T-cell (primary cell): ENCODE measurements around the gene KIF26A. TPM values are rescaled to one million over a fixed set of nuclear protein-coding genes. Genes with fewer than 3 reads are reported as not detected.

Experiments
- ATAC-seq, 4 experiments: fragments of 200-7000 bp in 3 of 4; fragments of 150-1000 bp in 1 of 4; cut with Tn5 transposase; replicated peaks in 1 of 4; 1 replicate in 3 of 4; 2 replicates in 1 of 4; pipeline ENCODE4 v1.10.0; 2021; ENCODE audit warnings: moderate library complexity in 3 of 4, mild to moderate bottlenecking in 2 of 4, moderate number of reproducible peaks in 1 of 4
- CTCF ChIA-PET, 2 donors: fragments of 300-600 bp; sonication (Branson Sonifier 250); formaldehyde crosslinking; loops; one replicate each; lab custom pipeline; 2022; ENCODE audit warnings: antibody characterized with exemption in 2 of 2; lab: Charles Lee
- POLR2A ChIA-PET, 2 donors: fragments of 300-600 bp; sonication (Branson Sonifier 250); formaldehyde crosslinking; loops; one replicate each; lab custom pipeline; 2022; ENCODE audit warnings: antibody characterized with exemption in 2 of 2; lab: Charles Lee
- DNase-seq, 35 experiments: peaks; one replicate each; pipeline versions ENCODE4 v3.0.0 to v3.0.0-alpha.2; 2013 to 2023
- H3K27ac ChIP-seq: one replicate; pipeline ENCODE4 v1.5.1; 2013; ENCODE audit warnings: low read length
- H3K27me3 ChIP-seq, 2 experiments: replicated peaks in 1 of 2; 1 replicate in 1 of 2; 2 replicates in 1 of 2; pipeline versions ENCODE4 v1.6.1 to v1.7.0; 2013; ENCODE audit warnings: low read length in 1 of 2, mixed read lengths in 1 of 2; ENCODE audit not compliant: control insufficient read depth in 2 of 2, insufficient read depth in 2 of 2; ENCODE audit errors: extremely low read depth in 1 of 2
- H3K36me3 ChIP-seq, 2 donors: 1 replicate in 1 of 2; 2 replicates in 1 of 2; pipeline versions ENCODE4 v1.6.1 to v1.7.0; 2013; ENCODE audit warnings: low read length in 1 of 2; ENCODE audit not compliant: control insufficient read depth in 2 of 2, insufficient read depth in 1 of 2; ENCODE audit errors: extremely low read depth in 1 of 2
- H3K4me1 ChIP-seq, 2 experiments: 1 replicate in 1 of 2; 2 replicates in 1 of 2; pipeline versions ENCODE4 v1.6.1 to v1.7.0; 2013; ENCODE audit warnings: low read length in 2 of 2, mixed read lengths in 1 of 2; ENCODE audit not compliant: insufficient read depth in 2 of 2, control insufficient read depth in 1 of 2; ENCODE audit errors: extremely low read depth in 1 of 2
- H3K4me3 ChIP-seq, 2 donors: 1 replicate in 1 of 2; 2 replicates in 1 of 2; pipeline versions ENCODE4 v1.5.1 to v1.7.0; 2013; ENCODE audit warnings: mild to moderate bottlenecking in 2 of 2, low read length in 1 of 2, moderate library complexity in 1 of 2; ENCODE audit not compliant: control insufficient read depth in 1 of 2; ENCODE audit errors: extremely low read depth in 1 of 2
- H3K9me3 ChIP-seq: 2 replicates; pipeline ENCODE4 v1.7.0; 2013
- H3K27ac Mint-ChIP-seq, 2 donors: one replicate each; pipeline ENCODE4 v1.8.0; 2020 to 2021; ENCODE audit warnings: mild to moderate bottlenecking in 2 of 2, mixed read lengths in 2 of 2
- H3K27me3 Mint-ChIP-seq, 2 donors: one replicate each; pipeline ENCODE4 v1.8.0; 2021 to 2022; ENCODE audit warnings: mixed read lengths in 2 of 2
- H3K36me3 Mint-ChIP-seq: one replicate; pipeline ENCODE4 v1.8.0; 2021; ENCODE audit warnings: mixed read lengths
- H3K4me1 Mint-ChIP-seq, 3 donors: one replicate each; pipeline ENCODE4 v1.8.0; 2020 to 2022; ENCODE audit warnings: mixed read lengths in 3 of 3, mild to moderate bottlenecking in 1 of 3
- H3K4me3 Mint-ChIP-seq, 3 donors: one replicate each; pipeline ENCODE4 v1.8.0; 2020 to 2022; ENCODE audit warnings: mild to moderate bottlenecking in 3 of 3, mixed read lengths in 3 of 3, moderate library complexity in 3 of 3
- H3K9me3 Mint-ChIP-seq, 3 donors: one replicate each; pipeline ENCODE4 v1.8.0; 2020 to 2022; ENCODE audit warnings: mixed read lengths in 3 of 3
- WGBS: methylation state at CpG from one replicate; pipeline ENCODE4 v1.1.5; 2013; ENCODE audit warnings: missing lambda C conversion rate; ENCODE audit not compliant: insufficient coverage; 5-methylcytosine and 5-hydroxymethylcytosine counted together
- total RNA-seq, 35 experiments: library from RNA in 6 of 35; stranded (reverse) in 6 of 35; fragments of 120-200 nt in 1 of 35; gene quantifications; one replicate each; pipeline versions ENCODE4 v1.2.1 to v1.2.4 and lab custom pipeline; 2013 to 2026

The KIF26A gene
- total RNA-seq, 5 donors from 2014 or later (not counting 1 experiment from before 2014, with no cell fraction given): 0.07 to 1.6 (median 0.44) TPM

DNA sequence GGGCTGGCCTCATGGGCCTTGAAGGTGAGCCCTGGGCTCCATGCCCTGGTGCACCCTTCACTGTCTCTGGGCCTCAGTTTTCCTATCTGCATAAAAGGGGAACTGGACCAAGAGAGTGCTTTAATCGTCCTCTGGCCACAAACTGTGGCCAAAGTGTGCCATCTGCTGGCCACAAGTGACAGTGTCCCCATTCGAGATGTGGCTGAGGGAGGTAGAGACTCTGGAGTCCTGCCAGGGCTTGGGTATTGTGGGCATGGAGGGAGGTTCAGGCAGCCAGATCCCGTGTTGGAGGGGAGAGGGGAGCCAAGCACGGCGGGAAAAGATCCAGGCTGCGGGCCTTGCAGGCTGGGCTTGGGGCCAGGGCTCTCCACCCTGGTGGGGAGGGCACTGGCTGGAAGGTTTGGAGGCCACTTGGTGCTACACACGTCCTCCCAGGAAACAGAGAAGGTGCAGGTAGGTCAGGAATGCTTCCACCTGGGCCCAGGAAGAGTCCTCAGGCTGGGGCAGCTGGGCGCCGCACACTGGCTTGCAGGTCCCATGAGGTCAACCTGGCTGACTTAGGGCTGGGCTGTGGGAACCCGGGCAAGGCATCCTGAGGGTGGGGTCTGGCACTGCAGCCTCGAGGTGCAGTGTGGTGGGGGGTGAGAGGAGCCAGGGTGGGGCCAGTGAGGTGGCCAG lies 7.3 kb upstream of the KIF26A start:
- Histone ChIP-seq H3K9me3 (no peaks in the 10 kb centered on the region), H3K4me3 (no peak overlapping the region), H3K27me3 (peaks cover 0 to 56% of the 10 kb centered on the region in 2 experiments), H3K4me1 (no peaks in the 10 kb centered on the region), H3K36me3 (no peaks in the 10 kb centered on the region), H3K27ac (no peak overlapping the region)
- Mint-ChIP-seq H3K9me3 (peaks cover 14 to 24% (median 16%) of the 10 kb centered on the region in 3 donors), H3K27me3 (peaks cover 31 to 68% of the 10 kb centered on the region in 2 donors), H3K27ac (no peak overlapping the region), H3K4me3 (no peak overlapping the region), H3K36me3 (no peaks in the 10 kb centered on the region), H3K4me1 (peaks cover 0 to 5% (median 0%) of the 10 kb centered on the region in 3 donors)
- POLR2A ChIA-PET: no interaction called here
- ATAC-seq (no peak), DNase-seq (no peak)
- WGBS: 29% methylated on average over 9 of the region's 11 CpGs
- CTCF ChIA-PET: no interaction called here

DNA sequence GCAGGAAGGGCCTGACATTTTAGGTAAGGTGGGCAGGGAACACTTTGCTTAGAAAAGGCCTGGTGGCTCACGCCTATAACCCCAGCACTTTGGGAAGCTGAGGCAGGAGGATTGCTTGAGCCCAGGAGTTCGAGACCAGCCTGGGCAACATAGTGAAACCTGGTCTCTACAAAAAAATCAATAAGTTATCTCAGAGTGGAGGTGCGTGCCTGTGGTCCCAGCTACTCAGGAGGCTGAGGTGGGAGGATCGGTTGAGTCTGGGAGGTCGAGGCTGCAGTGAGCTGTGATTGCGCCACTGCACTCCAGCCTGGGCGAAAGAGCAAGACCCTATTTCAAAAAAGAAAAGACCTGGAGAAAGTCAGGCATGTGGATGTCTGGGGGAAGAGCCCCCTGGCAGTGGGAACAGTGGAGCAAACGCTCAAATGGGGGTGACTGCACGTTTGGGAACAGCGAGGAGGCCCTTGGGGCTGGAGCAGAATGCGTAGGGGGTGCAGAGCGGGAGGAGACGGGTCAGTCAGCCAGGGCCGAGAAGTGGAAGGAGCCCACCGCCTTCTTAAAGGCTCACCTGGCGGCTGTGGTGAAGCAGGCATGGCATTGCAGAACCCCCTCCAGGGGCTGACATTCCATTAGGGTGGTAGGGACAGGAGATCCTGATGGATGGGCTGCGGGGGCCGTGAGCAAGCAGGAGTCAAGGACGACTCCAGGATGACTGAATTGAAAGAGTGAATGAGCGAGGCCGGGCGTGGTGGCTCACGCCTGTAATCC lies 6.2 kb upstream of the KIF26A start:
- ChIA-PET POLR2A (no interaction called here), CTCF (no interaction called here)
- H3K36me3 ChIP-seq: no peaks in the 10 kb centered on the region
- DNase-seq: no peak
- 65% methylated on average over 15 of the region's 23 CpGs for WGBS
- Mint-ChIP-seq H3K36me3 (no peaks in the 10 kb centered on the region), H3K27me3 (peaks cover 26 to 66% of the 10 kb centered on the region in 2 donors), H3K9me3 (peaks cover 9 to 16% (median 11%) of the 10 kb centered on the region in 3 donors), H3K4me3 (no peak overlapping the region), H3K4me1 (peaks cover 4 to 9% (median 4%) of the 10 kb centered on the region in 3 donors), H3K27ac (no peak overlapping the region)
- no peak overlapping the region for H3K27ac ChIP-seq
- no peak overlapping the region for H3K4me3 ChIP-seq
- no peaks in the 10 kb centered on the region for H3K9me3 ChIP-seq
- ATAC-seq: no peak
- peaks cover 0 to 63% of the 10 kb centered on the region in 2 experiments for H3K27me3 ChIP-seq
- H3K4me1 ChIP-seq: peaks cover 0 to 7% of the 10 kb centered on the region in 2 experiments

- 80% methylated on average over 1 of the region's 7 CpGs for WGBS
- H3K27me3 Mint-ChIP-seq: peaks cover 21 to 65% of the 10 kb centered on the region in 2 donors
Measured at GRCh38 chr14:104132981-104133380, 5.4 kb upstream of the KIF26A start.

GRCh38 chr14:104133496-104133895 lies 4.9 kb upstream of the KIF26A start:
- ATAC-seq: no peak
- Mint-ChIP-seq H3K4me1 (peaks cover 4 to 10% (median 7%) of the 10 kb centered on the region in 3 donors), H3K4me3 (no peak overlapping the region), H3K27me3 (peaks cover 21 to 65% of the 10 kb centered on the region in 2 donors), H3K9me3 (peaks cover 8 to 14% (median 8%) of the 10 kb centered on the region in 3 donors), H3K27ac (no peak overlapping the region), H3K36me3 (no peaks in the 10 kb centered on the region)
- DNase-seq: no peak
- CTCF ChIA-PET: interaction anchor here in 1 of 2 donors (0.7 kb wide), 1 partner anchor 208 kb away, joined by 5 read pairs; no protein-coding TSS in a partner anchor
- Histone ChIP-seq H3K27ac (no peak overlapping the region), H3K9me3 (no peaks in the 10 kb centered on the region), H3K27me3 (peaks cover 0 to 69% of the 10 kb centered on the region in 2 experiments), H3K36me3 (no peaks in the 10 kb centered on the region), H3K4me1 (peaks cover 0 to 16% of the 10 kb centered on the region in 2 experiments), H3K4me3 (peak overlapping the region in 1 of 2 donors; percentile 1)
- whole genome bisulfite sequencing: no CpG with 5 or more reads among the region's 9 CpGs
- POLR2A ChIA-PET: interaction anchor here in 1 of 2 donors (0.5 to 0.6 kb wide), 2 partner anchors 111 to 293 kb away, joined by 4 read pairs; no protein-coding TSS in a partner anchor

More at GRCh38 chr14:104132981-104133380, 5.4 kb upstream of the KIF26A start:
- DNase-seq (no peak), ATAC-seq (no peak)
- peaks cover 4 to 10% (median 7%) of the 10 kb centered on the region in 3 donors for H3K4me1 Mint-ChIP-seq
- Histone ChIP-seq H3K4me3 (no peak overlapping the region), H3K9me3 (no peaks in the 10 kb centered on the region), H3K4me1 (peaks cover 0 to 14% of the 10 kb centered on the region in 2 experiments), H3K36me3 (no peaks in the 10 kb centered on the region), H3K27ac (no peak overlapping the region), H3K27me3 (peaks cover 0 to 67% of the 10 kb centered on the region in 2 experiments)
- no peak overlapping the region for H3K27ac Mint-ChIP-seq
- ChIA-PET POLR2A (interaction anchor here in 1 of 2 donors (0.6 kb wide), 1 partner anchor 294 kb away, joined by 4 read pairs; no protein-coding TSS in a partner anchor), CTCF (interaction anchor here in 1 of 2 donors (0.7 kb wide), 1 partner anchor 209 kb away, joined by 5 read pairs; no protein-coding TSS in a partner anchor)
- H3K9me3 Mint-ChIP-seq: peaks cover 8 to 15% (median 11%) of the 10 kb centered on the region in 3 donors
- H3K36me3 Mint-ChIP-seq: no peaks in the 10 kb centered on the region
- no peak overlapping the region for H3K4me3 Mint-ChIP-seq

DNA sequence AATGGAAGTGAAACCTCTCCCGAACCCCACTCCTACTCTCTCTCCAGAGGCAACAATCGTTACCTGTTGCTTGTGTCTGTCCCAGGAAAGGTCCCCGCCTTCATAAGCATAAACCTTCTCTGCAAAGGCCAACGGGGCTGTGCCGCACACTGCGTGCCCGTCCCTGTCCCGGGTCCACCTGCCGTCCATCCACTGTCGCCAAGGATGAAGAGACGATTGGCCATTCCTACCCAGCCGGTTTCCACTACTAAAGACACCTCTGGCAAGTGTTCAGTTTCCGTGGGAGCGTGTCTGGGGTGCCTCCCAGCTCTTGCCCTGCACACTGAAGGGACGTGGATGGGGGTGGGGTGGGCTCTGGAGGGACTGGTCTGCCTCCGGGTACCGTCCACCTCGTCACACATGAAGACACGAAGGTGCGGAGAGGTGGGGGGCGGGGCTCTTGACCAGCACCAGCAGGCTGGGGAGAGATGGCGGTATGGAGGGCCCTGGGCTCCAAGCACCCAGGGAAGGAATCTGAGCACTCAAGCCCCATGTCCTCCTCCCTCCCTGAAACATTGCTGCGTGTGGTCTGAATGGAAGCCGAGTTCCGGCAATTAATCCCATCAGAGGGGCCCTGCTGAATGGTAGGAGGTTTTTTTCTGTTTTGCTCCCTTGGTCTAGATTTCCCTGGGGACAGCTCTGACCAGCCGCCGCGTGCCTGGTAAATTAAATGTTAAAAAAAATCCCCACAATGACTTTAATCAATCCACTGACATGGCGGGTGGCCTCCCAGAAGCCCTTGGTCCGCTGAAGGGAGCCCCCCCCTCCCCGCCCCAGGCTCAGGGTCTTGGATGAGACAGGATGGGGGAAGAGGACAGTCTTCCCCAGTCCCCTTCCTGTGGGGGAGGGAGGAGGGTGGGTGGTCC lies 4.1 kb upstream of the KIF26A start:
- peaks cover 5 to 10% (median 7%) of the 10 kb centered on the region in 3 donors for H3K9me3 Mint-ChIP-seq
- ATAC-seq: no peak
- H3K27ac ChIP-seq: no peak overlapping the region
- H3K36me3 ChIP-seq: no peaks in the 10 kb centered on the region
- H3K4me1 ChIP-seq: peaks cover 0 to 22% of the 10 kb centered on the region in 2 experiments
- peaks cover 21 to 61% of the 10 kb centered on the region in 2 donors for H3K27me3 Mint-ChIP-seq
- no peak for DNase-seq
- H3K4me3 ChIP-seq: no peak overlapping the region
- no peak overlapping the region for H3K27ac Mint-ChIP-seq
- H3K4me3 Mint-ChIP-seq: no peak overlapping the region
- WGBS: 78% methylated on average over 19 of the region's 31 CpGs
- H3K27me3 ChIP-seq: peaks cover 0 to 75% of the 10 kb centered on the region in 2 experiments
- no peaks in the 10 kb centered on the region for H3K9me3 ChIP-seq
- H3K4me1 Mint-ChIP-seq: peaks cover 4 to 10% (median 7%) of the 10 kb centered on the region in 3 donors
- H3K36me3 Mint-ChIP-seq: no peaks in the 10 kb centered on the region
- POLR2A ChIA-PET: interaction anchor here in 1 of 2 donors (0.5 kb wide), 1 partner anchor 110 kb away, joined by 4 read pairs; no protein-coding TSS in a partner anchor
- CTCF ChIA-PET: no interaction called here
